HEK293T (cell line): ENCODE data around the gene PAQR5.

ENCODE experiments used
- FOXM1 ChIP-seq: fragments of 450-650 bp; IDR thresholded peaks from 2 replicates; pipeline ENCODE4 v1.6.1; 2017; ENCODE audit warnings: mild to moderate bottlenecking, borderline replicate concordance
- HDGF ChIP-seq: fragments of 450-650 bp; IDR thresholded peaks from 2 replicates; pipeline ENCODE4 v1.6.1; 2017; ENCODE audit warnings: antibody characterized with exemption, borderline replicate concordance
- SP1 ChIP-seq: fragments of 450-650 bp; IDR thresholded peaks from 2 replicates; pipeline ENCODE4 v1.6.1; 2017

DNA sequence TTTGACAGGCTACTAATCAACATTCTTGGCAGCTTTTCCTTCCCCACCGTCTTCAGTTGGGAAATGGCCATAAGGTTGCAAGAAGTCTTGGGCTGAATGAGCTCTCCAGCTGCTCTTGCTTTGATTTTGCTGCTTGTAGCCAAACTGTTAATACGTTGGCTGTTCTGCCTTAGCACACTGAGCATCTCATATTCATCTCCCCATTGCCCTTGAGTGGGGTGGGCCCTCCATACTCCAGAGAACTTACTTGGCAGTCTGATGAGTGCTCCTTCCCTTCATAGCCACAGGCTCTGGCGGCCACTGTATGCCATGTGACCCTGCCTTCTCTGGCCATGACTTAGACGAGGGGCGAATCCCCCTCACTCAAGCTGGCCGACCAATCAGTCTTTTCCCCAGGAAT lies 25.8 kb upstream of the PAQR5 start:
- TF ChIP-seq SP1, result no peak
- no peak for TF ChIP-seq FOXM1
- no peak for TF ChIP-seq HDGF
